SK-N-SH (cell line): ENCODE results near the gene IST1. TPM values are rescaled to one million over a fixed set of nuclear protein-coding genes. Genes with fewer than 3 reads are reported as not detected.

Experiments
- CTCF ChIA-PET: fragments of 300-600, 350-600 bp; formaldehyde crosslinking; extraction: SDS; loops from one replicate; lab custom pipeline; 2021; lab: Yijun Ruan, JAX
- POLR2A ChIA-PET: fragments of 350-600 bp; sonication (Branson Sonifier 250); formaldehyde crosslinking; extraction: SDS; loops from one replicate; lab custom pipeline; 2020; ENCODE audit warnings: antibody characterized with exemption, inconsistent platforms; lab: Yijun Ruan, JAX
- DNase-seq: peaks from one replicate; pipeline ENCODE4 v3.0.0; 2012
- H2AFZ ChIP-seq: fragments of 200-600 bp; sonication (generic); 2 replicates; pipeline ENCODE4 v1.8.1; 2016; ENCODE audit warnings: antibody characterized with exemption, mild to moderate bottlenecking, low read depth
- H3F3A ChIP-seq: fragments of 200-600 bp; sonication (generic); replicated peaks from 2 replicates; pipeline ENCODE3; 2016; ENCODE audit warnings: antibody characterized with exemption, mild to moderate bottlenecking; ENCODE audit not compliant: insufficient read depth
- H3K27ac ChIP-seq, 2 experiments: fragments of 200-500 bp in 1 of 2; fragments of 200-600 bp in 1 of 2; sonication (Bioruptor generic) in 1 of 2; sonication (generic), shearing (Covaris generic) in 1 of 2; 2 replicates each; pipeline versions ENCODE4 v1.5.1 to v1.6.1; 2014 to 2016; ENCODE audit warnings: low read depth in 2 of 2, inconsistent platforms in 1 of 2, low read length in 1 of 2, mild to moderate bottlenecking in 1 of 2, mixed read lengths in 1 of 2
- H3K27me3 ChIP-seq: fragments of 200-600 bp; sonication (generic), shearing (Covaris generic); 2 replicates; pipeline ENCODE4 v1.6.1; 2016; ENCODE audit warnings: mixed run types; ENCODE audit not compliant: insufficient read depth
- H3K36me3 ChIP-seq, 2 experiments: fragments of 200-500 bp in 1 of 2; fragments of 200-600 bp in 1 of 2; sonication (Bioruptor generic) in 1 of 2; sonication (generic) in 1 of 2; replicated peaks in 1 of 2; 2 replicates each; pipeline versions ENCODE3 to v1.5.1; 2014 to 2016; ENCODE audit warnings: low read length in 1 of 2, mild to moderate bottlenecking in 1 of 2; ENCODE audit not compliant: insufficient read depth in 2 of 2, control insufficient read depth in 1 of 2
- H3K4me1 ChIP-seq, 2 experiments: fragments of 200-500 bp in 1 of 2; fragments of 200-600 bp in 1 of 2; sonication (Bioruptor generic) in 1 of 2; sonication (generic), shearing (Covaris generic) in 1 of 2; 2 replicates each; pipeline versions ENCODE4 v1.5.1 to v1.6.1; 2014 to 2016; ENCODE audit warnings: low read depth in 1 of 2, low read length in 1 of 2, mixed run types in 1 of 2; ENCODE audit not compliant: insufficient read depth in 2 of 2, control insufficient read depth in 1 of 2
- H3K4me2 ChIP-seq: fragments of 200-600 bp; sonication (generic), shearing (Covaris generic); 2 replicates; pipeline ENCODE4 v1.6.1; 2017; ENCODE audit warnings: mixed run types
- H3K4me3 ChIP-seq, 2 experiments: fragments of 200-500 bp in 1 of 2; fragments of 200-600 bp in 1 of 2; sonication (Bioruptor generic) in 1 of 2; sonication (generic), shearing (Covaris generic) in 1 of 2; 2 replicates each; pipeline versions ENCODE4 v1.5.1 to v1.8.1; 2014 to 2016; ENCODE audit warnings: low read depth in 2 of 2, inconsistent platforms in 1 of 2, low read length in 1 of 2, mild to moderate bottlenecking in 1 of 2, mixed read lengths in 1 of 2, moderate library complexity in 1 of 2
- H3K79me2 ChIP-seq: fragments of 200-600 bp; sonication (generic); 2 replicates; pipeline ENCODE4 v1.8.1; 2017; ENCODE audit warnings: mild to moderate bottlenecking; ENCODE audit not compliant: insufficient read depth
- H3K9ac ChIP-seq: fragments of 200-600 bp; sonication (generic); 2 replicates; pipeline ENCODE4 v1.6.1; 2017; ENCODE audit warnings: mixed run types
- H3K9me2 ChIP-seq: fragments of 200-600 bp; sonication (generic); 2 replicates; pipeline ENCODE4 v1.6.1; 2017; ENCODE audit warnings: mixed run types
- H3K9me3 ChIP-seq: fragments of 200-600 bp; sonication (generic); 2 replicates; pipeline ENCODE4 v1.6.1; 2017; ENCODE audit warnings: mixed run types, mild to moderate bottlenecking, moderate library complexity
- H4K20me1 ChIP-seq: fragments of 200-600 bp; sonication (generic); 2 replicates; pipeline ENCODE4 v1.6.1; 2017; ENCODE audit warnings: mild to moderate bottlenecking, mixed run types; ENCODE audit not compliant: insufficient read depth
- FOXM1 ChIP-seq: IDR thresholded peaks from 2 replicates; pipeline ENCODE4 v1.4.0; 2012; ENCODE audit warnings: low read depth, mild to moderate bottlenecking
- GABPA ChIP-seq: IDR thresholded peaks from 2 replicates; pipeline ENCODE4 v1.4.0; 2012; ENCODE audit warnings: low read depth, mild to moderate bottlenecking
- GATA2 ChIP-seq: sonication (generic); formaldehyde crosslinking; IDR thresholded peaks from 2 replicates; pipeline ENCODE4 v1.5.0; 2020; ENCODE audit warnings: mild to moderate bottlenecking, missing genetic modification reagents
- MEF2A ChIP-seq: IDR thresholded peaks from 2 replicates; pipeline ENCODE4 v1.4.0; 2012; ENCODE audit warnings: low read depth, borderline replicate concordance
- MXI1 ChIP-seq: IDR thresholded peaks from 2 replicates; pipeline ENCODE4 v1.6.1; 2012; ENCODE audit warnings: mild to moderate bottlenecking, low read depth, low read length, improper control_type of control experiment
- NFIC ChIP-seq: IDR thresholded peaks from 2 replicates; pipeline ENCODE4 v1.4.0; 2012; ENCODE audit warnings: borderline replicate concordance
- NRF1 ChIP-seq: IDR thresholded peaks from 2 replicates; pipeline ENCODE4 v1.6.1; 2012; ENCODE audit warnings: low read depth, mild to moderate bottlenecking, low read length
- RCOR1 ChIP-seq: fragments of 150-350 bp; IDR thresholded peaks from 2 replicates; pipeline ENCODE4 v1.6.1; 2017; ENCODE audit warnings: antibody characterized with exemption, low read length
- RFX5 ChIP-seq: IDR thresholded peaks from 2 replicates; pipeline ENCODE4 v1.6.1; 2012; ENCODE audit warnings: mild to moderate bottlenecking, improper control_type of control experiment, low read length
- SIN3A ChIP-seq: IDR thresholded peaks from 2 replicates; pipeline ENCODE4 v1.6.1; 2012; ENCODE audit warnings: low read depth, mild to moderate bottlenecking, low read length, moderate library complexity, borderline replicate concordance
- SMC3 ChIP-seq: IDR thresholded peaks from 2 replicates; pipeline ENCODE4 v1.6.1; 2012; ENCODE audit warnings: low read depth, low read length, improper control_type of control experiment
- TCF12 ChIP-seq: IDR thresholded peaks from 2 replicates; pipeline ENCODE4 v1.4.0; 2012
- TEAD4 ChIP-seq: IDR thresholded peaks from 2 replicates; pipeline ENCODE4 v1.4.0; 2012; ENCODE audit warnings: mild to moderate bottlenecking, borderline replicate concordance; ENCODE audit not compliant: insufficient read depth
- YY1 ChIP-seq: IDR thresholded peaks from 2 replicates; pipeline ENCODE4 v1.4.0; 2012; ENCODE audit warnings: low read depth, mild to moderate bottlenecking
- WGBS: methylation state at CpG from one replicate; pipeline ENCODE4 v1.1.6; 2017; ENCODE audit warnings: low lambda C conversion rate; 5-methylcytosine and 5-hydroxymethylcytosine counted together
- polyA plus RNA-seq, 3 experiments: library from polyadenylated mRNA; depleted of rRNA; stranded (reverse); fragments of >200 nt; gene quantifications; 2 replicates each; pipeline ENCODE4 v1.2.3, GENCODE V29; 2012
- TF ChIP-seq, protein P1 (sequence below): IDR thresholded peaks from 2 replicates; pipeline ENCODE4; 2012
- TF ChIP-seq, protein P2 (sequence below): IDR thresholded peaks from 2 replicates; pipeline ENCODE4 v1.6.1; 2012; ENCODE audit warnings: mild to moderate bottlenecking, low read depth, low read length, moderate library complexity
- TF ChIP-seq, protein P3 (sequence below): fragments of 150-350 bp; IDR thresholded peaks from 2 replicates; pipeline ENCODE4 v1.6.1; 2016; ENCODE audit warnings: mild to moderate bottlenecking, low read depth, low read length
- TF ChIP-seq, protein P4 (sequence below): fragments of 150-350 bp; IDR thresholded peaks from 2 replicates; pipeline ENCODE4 v1.6.1; 2017; ENCODE audit warnings: antibody characterized with exemption, low read length, low read depth, borderline replicate concordance
- TF ChIP-seq, protein P5 (sequence below): IDR thresholded peaks from 2 replicates; pipeline ENCODE4 v1.4.0; 2012; ENCODE audit warnings: low read depth, borderline replicate concordance
- TF ChIP-seq, protein P6 (sequence below): IDR thresholded peaks from 2 replicates; pipeline ENCODE4 v1.4.0; 2012; ENCODE audit warnings: low read depth, borderline replicate concordance

Gene IST1
- polyA plus RNA-seq, 1 of the 3 experiments (the other 2 are of a cell fraction) = 133 TPM

DNA sequence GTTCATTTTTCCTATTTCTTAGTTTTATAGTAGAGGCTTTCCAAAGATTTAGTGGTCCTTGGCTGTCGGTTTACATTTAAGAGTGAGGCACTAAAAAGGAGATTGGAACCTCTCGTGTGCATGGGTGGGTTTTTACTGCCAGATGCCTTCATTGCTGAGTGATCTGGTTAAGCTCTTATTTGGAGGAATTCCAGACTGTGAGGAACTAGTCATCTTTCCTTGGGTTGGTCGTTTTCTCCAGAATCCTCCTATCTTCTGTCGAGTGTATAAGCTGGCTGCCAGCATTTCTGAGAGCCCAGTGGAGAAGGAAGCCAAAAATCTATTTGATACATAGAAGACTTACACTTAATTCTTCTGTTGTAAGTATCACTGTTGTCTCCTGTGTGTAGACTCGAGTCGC, 22.6 kb downstream of the IST1 start (continued):
- TF ChIP-seq GATA2 (CRISPR knock-in tag) (no peak), YY1 (no peak), NFIC (peak; percentile 70), MEF2A (no peak), RFX5 (no peak), FOXM1 (no peak), TEAD4 (no peak), RCOR1 (no peak), SMC3 (no peak), NRF1 (no peak)
- TF ChIP-seq, protein P1, sequence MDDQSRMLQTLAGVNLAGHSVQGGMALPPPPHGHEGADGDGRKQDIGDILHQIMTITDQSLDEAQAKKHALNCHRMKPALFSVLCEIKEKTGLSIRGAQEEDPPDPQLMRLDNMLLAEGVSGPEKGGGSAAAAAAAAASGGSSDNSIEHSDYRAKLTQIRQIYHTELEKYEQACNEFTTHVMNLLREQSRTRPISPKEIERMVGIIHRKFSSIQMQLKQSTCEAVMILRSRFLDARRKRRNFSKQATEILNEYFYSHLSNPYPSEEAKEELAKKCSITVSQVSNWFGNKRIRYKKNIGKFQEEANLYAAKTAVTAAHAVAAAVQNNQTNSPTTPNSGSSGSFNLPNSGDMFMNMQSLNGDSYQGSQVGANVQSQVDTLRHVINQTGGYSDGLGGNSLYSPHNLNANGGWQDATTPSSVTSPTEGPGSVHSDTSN = peak; percentile 74
- TF ChIP-seq, protein P2, sequence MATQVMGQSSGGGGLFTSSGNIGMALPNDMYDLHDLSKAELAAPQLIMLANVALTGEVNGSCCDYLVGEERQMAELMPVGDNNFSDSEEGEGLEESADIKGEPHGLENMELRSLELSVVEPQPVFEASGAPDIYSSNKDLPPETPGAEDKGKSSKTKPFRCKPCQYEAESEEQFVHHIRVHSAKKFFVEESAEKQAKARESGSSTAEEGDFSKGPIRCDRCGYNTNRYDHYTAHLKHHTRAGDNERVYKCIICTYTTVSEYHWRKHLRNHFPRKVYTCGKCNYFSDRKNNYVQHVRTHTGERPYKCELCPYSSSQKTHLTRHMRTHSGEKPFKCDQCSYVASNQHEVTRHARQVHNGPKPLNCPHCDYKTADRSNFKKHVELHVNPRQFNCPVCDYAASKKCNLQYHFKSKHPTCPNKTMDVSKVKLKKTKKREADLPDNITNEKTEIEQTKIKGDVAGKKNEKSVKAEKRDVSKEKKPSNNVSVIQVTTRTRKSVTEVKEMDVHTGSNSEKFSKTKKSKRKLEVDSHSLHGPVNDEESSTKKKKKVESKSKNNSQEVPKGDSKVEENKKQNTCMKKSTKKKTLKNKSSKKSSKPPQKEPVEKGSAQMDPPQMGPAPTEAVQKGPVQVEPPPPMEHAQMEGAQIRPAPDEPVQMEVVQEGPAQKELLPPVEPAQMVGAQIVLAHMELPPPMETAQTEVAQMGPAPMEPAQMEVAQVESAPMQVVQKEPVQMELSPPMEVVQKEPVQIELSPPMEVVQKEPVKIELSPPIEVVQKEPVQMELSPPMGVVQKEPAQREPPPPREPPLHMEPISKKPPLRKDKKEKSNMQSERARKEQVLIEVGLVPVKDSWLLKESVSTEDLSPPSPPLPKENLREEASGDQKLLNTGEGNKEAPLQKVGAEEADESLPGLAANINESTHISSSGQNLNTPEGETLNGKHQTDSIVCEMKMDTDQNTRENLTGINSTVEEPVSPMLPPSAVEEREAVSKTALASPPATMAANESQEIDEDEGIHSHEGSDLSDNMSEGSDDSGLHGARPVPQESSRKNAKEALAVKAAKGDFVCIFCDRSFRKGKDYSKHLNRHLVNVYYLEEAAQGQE = no peak
- TF ChIP-seq, protein P3, sequence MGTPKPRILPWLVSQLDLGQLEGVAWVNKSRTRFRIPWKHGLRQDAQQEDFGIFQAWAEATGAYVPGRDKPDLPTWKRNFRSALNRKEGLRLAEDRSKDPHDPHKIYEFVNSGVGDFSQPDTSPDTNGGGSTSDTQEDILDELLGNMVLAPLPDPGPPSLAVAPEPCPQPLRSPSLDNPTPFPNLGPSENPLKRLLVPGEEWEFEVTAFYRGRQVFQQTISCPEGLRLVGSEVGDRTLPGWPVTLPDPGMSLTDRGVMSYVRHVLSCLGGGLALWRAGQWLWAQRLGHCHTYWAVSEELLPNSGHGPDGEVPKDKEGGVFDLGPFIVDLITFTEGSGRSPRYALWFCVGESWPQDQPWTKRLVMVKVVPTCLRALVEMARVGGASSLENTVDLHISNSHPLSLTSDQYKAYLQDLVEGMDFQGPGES = no peak
- TF ChIP-seq, protein P4, sequence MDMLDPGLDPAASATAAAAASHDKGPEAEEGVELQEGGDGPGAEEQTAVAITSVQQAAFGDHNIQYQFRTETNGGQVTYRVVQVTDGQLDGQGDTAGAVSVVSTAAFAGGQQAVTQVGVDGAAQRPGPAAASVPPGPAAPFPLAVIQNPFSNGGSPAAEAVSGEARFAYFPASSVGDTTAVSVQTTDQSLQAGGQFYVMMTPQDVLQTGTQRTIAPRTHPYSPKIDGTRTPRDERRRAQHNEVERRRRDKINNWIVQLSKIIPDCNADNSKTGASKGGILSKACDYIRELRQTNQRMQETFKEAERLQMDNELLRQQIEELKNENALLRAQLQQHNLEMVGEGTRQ = no peak

DNA sequence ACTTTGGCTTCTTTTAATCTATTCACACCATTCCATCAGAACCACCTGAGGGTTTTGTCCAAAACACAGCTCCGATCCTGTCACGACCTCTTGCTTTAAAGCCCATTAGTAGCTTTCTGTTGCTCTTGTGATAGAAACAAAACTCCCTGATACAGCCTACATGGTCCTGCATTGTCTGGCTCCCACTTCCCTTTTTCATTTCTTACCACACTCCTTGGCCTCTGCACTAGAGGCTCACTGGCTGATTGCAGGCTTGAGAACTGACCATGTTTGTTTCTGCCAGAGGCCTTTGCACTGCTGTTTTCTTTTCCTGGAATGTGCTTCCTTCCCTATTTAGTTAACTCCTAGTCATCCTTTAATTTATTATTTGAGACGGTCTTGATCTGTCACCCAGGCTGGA, 23.7 kb downstream of the IST1 start:
- Histone ChIP-seq H3K9me3 (no peaks in the 10 kb centered on the region), H3K4me3 (no peak overlapping the region), H3K9me2 (no peaks in the 10 kb centered on the region), H3K36me3 (peaks cover 60 to 77% of the 10 kb centered on the region in 2 experiments), H3F3A (peaks cover 35% of the 10 kb centered on the region), H3K27me3 (no peaks in the 10 kb centered on the region), H4K20me1 (peaks cover 74% of the 10 kb centered on the region), H3K4me2 (no peak overlapping the region), H3K9ac (no peak overlapping the region), H3K27ac (peak overlapping the region; percentile 17 to 71; a peak in 2 of 4 replicates), H2AFZ (no peak overlapping the region), H3K4me1 (peaks cover 0 to 11% of the 10 kb centered on the region in 2 experiments; a peak in 2 of 4 replicates), H3K79me2 (peaks cover 96% of the 10 kb centered on the region)
- POLR2A ChIA-PET = no interaction called here
- CTCF ChIA-PET = interaction anchor here (1.1 kb wide), 1 partner anchor 36 kb away, joined by 4 read pairs; no protein-coding TSS in a partner anchor
- no peak for DNase-seq
- 71% methylated on average over 3 of the region's 3 CpGs for WGBS
- TF ChIP-seq GATA2 (CRISPR knock-in tag) (no peak), RCOR1 (no peak), TCF12 (no peak), SIN3A (no peak), NFIC (no peak), MXI1 (no peak), GABPA (no peak), NRF1 (no peak)
- TF ChIP-seq, protein P5, sequence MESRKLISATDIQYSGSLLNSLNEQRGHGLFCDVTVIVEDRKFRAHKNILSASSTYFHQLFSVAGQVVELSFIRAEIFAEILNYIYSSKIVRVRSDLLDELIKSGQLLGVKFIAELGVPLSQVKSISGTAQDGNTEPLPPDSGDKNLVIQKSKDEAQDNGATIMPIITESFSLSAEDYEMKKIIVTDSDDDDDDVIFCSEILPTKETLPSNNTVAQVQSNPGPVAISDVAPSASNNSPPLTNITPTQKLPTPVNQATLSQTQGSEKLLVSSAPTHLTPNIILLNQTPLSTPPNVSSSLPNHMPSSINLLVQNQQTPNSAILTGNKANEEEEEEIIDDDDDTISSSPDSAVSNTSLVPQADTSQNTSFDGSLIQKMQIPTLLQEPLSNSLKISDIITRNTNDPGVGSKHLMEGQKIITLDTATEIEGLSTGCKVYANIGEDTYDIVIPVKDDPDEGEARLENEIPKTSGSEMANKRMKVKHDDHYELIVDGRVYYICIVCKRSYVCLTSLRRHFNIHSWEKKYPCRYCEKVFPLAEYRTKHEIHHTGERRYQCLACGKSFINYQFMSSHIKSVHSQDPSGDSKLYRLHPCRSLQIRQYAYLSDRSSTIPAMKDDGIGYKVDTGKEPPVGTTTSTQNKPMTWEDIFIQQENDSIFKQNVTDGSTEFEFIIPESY = no peak
- TF ChIP-seq, protein P6, sequence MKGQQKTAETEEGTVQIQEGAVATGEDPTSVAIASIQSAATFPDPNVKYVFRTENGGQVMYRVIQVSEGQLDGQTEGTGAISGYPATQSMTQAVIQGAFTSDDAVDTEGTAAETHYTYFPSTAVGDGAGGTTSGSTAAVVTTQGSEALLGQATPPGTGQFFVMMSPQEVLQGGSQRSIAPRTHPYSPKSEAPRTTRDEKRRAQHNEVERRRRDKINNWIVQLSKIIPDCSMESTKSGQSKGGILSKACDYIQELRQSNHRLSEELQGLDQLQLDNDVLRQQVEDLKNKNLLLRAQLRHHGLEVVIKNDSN = no peak
